HuH-7 (cell line): Measurements from ENCODE around the gene GUCY1A2.

Experiments used
- DNase-seq: peaks from one replicate; pipeline ENCODE4 v3.0.0; 2011; ENCODE audit warnings: low spot score

GUCY1A2 gene

DNA sequence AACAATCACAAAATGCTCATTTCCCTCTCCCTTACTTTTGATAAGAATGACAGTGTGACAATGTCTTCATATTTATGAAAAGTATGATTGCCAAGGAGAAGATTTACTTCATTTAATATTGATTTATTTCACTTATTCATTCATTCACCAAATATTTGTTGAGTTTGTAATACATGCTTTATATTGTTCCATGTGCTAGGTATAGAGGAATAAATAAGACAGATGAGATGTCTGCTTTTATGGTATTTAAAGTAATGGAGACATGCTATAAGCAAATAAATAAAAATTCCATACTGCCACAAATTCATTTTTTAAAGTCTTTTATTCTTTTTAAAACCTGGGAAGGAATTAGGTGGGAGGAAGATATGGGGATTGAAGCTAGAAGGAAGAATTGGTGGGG is 289.4 kb downstream of the GUCY1A2 start:
- no peak for DNase-seq

DNA sequence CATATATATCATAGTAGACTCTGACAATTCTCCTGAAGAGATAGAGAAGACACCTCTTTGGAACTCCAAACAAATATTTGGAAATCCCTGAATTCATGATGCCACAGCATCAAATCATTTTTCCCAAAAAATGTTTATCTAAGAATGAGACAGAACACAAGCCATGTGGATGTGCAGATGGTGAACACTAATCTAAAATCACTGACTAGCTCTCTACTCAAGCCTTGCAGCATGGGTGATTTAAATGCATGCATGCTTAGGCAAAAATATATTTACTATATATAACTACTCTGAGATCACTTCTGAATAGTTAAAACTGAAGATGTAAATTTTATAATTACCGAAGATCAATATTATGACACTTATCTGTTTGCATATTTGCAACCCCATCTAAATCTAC is 289.9 kb downstream of the GUCY1A2 start:
- no peak for DNase-seq

DNA sequence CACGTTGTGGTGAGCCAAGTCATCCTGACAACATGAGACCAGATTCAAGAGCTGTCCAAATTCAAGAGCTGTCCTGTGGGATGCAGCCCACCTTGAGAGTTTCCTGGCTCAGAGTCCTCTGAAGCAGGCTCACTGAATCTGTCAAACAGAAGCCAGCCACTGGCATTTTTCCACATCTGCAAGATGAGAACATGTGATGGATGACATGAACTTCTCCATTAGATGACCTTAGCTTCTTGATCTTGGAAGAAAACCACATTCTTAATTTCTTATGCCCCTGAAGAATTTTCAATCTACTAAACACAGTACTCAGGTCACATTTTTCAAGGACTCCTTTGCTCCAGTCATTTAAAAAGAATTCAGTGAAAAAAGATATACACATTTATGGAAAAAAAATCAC is 291.0 kb downstream of the GUCY1A2 start:
- no peak for DNase-seq

DNA sequence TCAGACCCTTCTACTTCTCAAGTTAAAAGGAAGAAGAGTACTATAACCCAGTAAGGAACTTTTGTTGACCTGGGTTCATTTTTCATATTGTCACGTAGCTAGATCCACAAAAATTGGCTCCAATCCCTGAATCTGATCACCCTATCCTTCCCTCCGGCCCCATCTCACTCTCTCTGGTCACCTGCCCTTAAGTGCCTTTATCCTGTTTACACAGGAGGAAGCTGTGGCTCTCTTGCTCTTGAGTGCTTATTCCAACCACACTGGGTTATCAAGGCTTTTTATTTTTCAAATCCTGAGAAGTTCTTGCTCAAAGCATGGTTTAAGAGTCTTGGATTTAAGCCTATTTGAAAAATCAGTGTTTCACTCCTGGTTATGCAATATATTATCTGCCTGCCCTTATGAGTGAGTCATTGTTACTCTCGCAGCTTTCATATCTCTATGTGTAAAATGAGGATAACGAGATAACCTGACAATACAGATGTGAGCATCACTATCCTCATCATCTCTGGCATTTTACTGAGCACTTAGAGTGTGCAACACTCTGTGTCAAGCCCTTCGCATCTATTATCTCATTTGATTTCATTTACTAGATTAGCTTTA is 293.9 kb downstream of the GUCY1A2 start:
- DNase-seq, result no peak

DNA sequence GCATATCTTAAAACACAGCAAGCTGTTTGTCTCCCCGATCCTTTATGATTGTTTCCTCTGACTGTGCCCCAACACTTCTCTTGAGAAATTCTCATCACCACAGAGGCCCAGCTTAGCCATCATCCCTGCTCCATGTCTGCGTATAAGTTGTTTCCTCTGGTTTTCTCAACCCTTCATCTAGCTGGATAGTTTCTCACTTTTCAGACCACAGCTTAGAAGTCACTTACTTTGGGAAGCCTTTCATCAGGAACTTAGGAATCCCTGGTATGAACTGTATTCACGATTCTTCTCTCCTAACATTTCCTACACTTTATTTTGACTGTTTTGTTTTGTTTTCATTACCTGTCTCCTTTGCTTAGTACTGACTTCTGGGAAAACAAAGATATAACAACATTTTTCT is 295.2 kb downstream of the GUCY1A2 start:
- no peak for DNase-seq

DNA sequence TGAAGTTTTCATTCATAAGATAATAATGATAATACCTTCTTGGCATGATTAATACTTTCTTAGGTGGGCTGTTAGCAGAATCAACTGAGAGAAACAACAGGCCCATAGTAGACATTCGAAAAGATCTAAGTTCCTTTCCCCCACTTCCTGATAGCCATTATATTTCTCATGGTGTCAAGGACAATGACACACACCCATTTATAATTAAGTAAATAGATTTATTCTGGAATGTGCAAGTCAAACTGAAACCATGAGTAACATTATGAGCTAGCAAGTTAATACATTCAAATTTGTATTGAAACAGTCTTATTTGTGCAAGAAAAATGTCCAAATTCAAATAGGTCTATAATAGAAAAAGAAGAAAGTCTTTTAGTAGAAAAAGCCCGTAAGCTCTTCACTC is 301.1 kb downstream of the GUCY1A2 start:
- DNase-seq, result no peak

DNA sequence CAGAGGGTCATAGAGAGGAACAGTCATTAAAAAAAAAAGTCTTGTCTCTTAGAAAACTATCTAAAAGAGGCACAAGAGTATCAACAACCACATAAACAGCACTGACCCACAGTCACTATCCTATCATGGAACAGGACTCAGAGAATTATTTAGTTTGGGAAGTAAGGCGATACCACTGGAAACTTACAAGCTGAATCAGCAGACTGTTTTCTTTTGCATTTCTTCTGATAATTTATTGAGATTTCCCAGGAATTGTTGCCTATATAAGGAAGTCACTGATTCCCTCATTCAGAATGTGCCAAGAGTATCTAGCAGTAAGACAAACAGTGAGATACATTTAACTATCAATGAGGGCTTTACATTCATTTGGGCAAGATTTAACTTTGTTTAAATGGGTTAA is 304.1 kb downstream of the GUCY1A2 start:
- DNase-seq, result no peak

DNA sequence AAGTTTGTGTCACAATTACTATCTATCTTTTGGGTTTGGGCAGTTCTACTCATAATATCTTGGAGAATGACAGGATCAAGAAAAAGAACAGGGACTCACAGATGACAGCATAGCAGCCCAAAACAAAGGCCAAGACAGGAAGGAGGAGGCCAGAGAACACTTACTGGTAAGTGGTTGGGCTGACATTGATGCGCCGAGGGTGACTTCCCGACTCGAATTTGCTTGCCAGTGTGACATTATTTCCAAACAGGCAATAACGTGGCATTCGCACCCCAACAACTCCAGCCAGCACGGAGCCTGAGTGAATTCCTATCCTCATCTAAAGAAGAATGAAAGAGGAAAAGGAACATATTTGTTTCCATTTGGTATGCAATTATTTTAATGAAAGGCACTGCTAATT is 309.9 kb downstream of the GUCY1A2 start:
- no peak for DNase-seq

DNA sequence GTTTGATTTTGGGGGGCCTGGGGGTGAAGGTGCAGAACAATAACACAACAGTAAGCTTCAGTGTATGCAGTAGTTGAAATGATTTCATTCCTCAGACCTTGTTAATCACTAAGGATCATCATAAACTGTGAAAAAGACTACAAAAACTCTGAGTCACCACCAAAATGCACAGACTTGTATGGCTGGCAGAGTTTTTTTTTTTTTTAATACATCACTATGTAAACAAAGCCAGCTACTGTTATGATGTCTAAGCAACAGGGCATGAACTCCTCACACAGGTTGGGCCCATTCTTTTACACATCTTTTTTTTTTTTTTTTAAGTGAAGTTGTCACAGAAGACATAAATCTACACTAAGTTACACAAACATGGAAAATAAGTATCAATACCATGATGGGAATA is 311.9 kb downstream of the GUCY1A2 start:
- no peak for DNase-seq

DNA sequence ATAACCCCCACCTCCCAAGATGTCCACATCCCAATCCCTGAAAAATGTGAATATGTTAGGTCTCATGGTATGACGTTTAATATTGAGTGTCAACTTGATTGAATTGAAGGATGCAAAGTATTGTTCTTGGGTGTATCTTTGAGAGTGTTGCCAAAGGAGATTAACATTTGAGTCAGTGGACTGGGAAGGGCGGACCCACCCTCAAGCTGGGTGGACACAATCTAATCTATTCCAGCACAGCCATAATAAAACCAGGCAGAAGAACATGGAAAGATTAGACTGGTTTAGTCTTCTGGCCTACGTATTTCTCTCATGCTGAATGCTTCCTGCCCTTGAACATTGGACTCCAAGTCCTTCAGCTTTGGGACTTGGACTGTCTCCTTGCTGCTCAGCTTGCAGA is 315.5 kb downstream of the GUCY1A2 start:
- no peak for DNase-seq

DNA sequence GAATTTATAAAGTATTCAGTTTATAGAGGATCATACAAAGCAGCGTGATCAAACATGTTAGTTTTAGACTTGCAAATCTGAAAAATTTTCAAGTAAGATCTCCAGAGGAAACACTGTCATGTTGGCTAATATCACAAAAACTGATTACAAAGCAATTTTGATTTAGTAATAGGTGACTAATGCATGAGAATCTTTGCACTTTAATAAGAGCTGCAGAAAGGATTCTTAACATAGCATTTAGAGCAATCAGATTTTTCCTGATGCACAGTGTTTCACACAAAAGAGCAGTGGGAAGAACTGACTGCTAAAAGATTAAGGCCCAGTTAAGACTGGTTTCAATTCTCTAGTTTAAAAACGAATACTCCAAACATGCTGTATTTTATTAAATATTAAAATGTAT is 321.2 kb downstream of the GUCY1A2 start:
- no peak for DNase-seq

DNA sequence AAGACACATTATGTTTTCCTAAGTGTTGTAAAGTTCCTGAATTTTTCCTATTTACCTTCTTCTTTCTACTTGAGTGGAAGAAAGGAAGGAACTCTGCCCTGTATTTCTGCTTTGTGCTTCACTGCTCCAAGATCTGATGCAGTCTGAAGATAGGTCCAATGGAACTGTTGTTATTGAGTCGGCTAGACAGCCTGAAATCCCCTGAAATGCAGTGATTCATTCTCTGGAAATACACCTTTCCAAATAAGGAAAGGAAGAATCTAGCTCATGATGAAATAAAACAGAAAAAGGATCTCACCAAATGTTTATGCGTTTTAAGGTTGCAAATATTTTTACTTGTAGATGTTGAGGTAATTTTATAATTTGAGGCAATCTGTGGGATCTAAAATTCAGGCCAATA is 322.8 kb downstream of the GUCY1A2 start:
- no peak for DNase-seq

DNA sequence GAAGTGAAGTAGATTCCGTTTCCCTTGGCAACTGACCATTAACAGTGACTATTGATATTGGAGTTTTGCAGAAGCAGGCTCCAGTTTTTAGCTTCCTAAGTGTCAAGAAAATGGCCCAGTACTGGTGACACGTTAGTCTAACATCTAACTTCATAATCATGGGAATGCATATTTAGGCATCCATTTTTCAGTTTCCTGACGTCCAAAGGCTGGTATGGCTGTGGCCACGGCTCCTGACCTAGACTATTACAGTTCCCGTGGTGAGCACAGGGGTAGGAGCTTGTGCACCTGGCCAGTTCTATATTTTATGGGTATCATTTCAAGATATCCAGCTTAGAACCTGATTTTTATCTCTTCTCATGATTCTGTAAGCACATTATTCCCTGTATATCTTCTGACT is 323.8 kb downstream of the GUCY1A2 start:
- DNase-seq, result no peak

DNA sequence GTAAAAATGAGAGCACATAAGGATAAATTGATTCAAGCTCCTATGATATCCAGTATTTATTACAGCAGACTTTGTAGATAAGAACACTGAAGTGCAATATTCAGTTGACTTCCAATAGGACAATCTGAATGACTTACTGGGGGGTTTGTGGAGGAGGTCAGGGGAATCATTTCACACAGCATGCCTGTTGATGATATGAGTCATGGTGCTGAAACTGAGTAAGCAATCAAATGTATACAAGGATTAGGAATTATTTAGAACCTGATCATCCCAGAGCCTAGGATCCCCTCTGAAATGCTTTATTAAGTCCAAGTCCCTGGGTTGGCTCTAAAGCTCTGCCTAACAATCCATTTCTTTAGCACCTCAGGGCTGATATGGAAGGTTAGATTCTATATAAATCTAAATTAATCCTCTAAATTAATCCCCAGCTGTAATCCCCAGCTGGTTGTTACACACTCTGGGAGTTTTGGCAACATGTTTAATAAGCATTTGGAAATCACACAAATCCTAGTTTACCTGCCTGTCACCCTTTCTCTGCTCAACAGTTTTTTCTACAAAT is 326.4 kb downstream of the GUCY1A2 start:
- no peak for DNase-seq

DNA sequence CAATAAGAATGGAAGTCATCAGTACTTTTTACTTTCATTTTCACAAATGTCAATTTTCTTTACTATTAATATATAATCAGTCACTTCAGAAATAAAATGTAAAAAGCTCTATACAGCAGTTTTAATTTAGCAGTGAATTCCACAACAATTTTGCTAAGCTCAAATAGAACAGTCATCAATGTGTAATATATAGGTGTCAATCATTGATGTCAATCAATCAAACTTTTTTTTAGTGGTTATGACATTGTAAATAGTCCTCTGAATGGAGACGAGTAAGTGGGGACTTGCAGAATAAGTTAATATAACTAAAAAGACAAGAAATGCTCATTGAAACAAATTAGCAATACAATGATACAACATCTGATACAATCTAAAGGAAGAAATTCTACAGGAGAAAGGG is 327.4 kb downstream of the GUCY1A2 start:
- DNase-seq, result no peak

DNA sequence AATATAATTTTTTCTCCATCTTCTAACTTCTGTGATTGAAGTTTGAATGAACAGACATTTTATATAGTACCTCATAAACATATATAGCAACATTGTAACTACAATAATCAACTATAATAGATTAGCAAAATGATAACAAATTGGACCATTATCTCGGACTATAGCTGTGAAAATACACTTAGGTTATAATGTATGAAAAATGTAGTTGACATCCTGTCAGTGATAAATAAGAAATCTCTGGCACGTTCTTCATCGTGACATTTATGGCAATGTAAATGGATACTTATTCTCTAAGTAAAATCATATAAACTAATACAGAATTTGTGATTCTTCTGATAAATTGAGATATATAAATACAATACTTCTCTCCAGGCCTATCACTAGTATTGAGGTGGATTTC is 333.3 kb downstream of the GUCY1A2 start:
- no peak for DNase-seq

DNA sequence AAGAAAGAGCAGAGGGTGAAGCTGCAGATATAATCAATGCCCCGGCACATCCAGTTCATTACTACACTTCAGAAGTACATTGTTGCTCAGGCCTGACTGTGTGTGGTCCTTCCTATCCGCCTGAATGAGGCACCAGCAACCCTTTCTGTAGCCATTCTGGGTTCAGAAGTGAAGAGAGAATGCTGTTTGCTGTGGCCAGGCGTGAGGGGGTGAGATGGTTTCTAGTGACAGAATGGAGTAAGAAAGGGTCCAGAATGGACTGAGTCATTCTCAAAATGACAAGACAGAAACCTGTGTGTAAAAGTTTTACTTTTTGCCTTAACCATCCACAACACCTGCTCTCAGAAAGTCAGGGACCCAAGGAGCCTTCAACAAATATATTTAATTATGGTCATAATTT is 334.8 kb downstream of the GUCY1A2 start:
- no peak for DNase-seq

DNA sequence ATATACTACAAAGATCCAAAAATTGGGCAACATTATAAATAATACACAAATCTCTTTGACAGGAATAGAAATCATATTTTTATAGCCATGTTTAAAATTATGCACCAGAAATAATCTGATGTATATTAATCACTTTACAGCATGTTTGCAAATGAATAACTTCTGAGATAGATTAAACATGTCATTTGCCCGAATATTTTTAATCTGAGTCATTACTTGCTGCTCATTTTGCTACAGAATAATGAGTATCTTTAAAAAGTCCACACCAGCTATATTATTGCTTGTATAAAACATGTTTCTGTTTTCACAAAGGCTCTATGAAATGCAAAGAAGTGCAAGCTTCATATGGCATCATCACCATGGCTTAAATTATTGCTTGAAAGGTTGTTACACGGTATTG is 336.8 kb downstream of the GUCY1A2 start:
- no peak for DNase-seq

DNA sequence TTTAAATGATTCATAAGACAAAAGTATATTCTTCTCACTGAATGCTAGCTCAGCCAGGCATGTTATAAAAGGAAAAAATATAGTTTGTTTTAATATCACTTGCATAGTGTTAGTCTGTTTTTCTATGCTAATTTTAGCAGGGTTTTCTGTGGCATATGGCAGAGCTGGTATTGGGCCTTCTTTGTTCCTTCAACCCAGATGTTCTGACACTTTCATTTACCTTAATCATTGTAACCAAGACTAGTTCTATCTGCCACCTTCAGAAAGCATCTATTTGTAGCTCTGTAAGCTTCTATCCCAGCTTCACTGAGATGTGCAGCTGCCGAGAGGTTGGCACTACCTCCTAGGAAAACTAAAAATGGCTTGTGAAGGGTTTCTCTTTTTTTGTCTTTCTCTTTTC is 338.7 kb downstream of the GUCY1A2 start:
- DNase-seq, result no peak

DNA sequence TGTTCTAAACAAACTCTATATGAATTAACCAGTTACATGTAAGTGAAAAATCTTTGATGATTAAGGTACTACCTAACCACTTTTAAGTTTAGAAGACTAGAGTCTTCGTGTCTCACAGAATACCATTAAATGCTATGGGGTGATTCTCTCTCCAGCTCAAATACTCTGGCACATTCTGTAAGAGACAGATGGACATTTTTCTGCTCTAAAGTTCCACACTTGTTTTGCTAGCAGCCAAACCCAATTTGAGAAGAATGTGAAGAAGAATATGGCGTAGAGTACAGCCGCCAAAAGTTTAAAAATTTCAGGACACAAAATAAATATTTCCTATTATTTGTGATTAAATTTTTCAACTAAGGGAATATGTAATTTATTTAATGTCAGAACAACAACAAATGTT is 339.1 kb downstream of the GUCY1A2 start:
- no peak for DNase-seq

DNA sequence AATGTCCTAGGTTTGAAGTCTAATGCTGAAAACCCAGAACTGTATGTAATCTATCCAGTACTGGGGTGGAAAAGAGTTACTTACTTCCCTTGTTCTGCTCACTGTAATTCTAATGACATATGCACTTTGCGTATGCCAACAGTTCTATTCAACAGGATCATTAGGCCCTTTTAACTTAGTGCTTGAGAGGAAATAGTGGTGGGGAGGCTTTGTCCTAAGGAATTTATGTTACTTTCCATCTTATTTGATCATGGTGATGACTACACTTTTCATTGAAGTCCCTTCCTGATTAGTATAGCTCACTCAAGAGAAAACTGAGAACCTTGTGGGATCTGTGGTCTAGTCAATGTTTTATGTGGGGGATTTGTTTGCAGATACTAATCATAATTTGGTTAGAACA is 348.2 kb downstream of the GUCY1A2 start:
- DNase-seq, result no peak

DNA sequence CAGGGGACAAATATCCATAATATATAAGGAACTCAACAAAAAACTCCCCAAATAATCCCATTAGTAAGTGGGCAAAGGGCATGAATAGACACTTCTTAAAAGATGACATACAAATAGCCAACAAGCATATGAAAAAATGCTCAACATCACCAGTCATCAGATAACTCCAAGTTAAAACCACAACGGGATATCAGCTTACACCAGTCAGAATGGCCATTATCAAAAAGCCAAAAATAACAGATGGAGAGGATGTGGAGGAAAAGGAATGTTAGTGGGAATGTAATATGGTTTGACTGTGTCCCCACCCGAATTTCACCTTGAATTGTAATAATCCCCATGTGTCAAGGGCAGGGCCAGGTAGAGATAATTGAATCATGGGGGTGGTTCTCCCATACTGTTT is 350.1 kb downstream of the GUCY1A2 start:
- no peak for DNase-seq

DNA sequence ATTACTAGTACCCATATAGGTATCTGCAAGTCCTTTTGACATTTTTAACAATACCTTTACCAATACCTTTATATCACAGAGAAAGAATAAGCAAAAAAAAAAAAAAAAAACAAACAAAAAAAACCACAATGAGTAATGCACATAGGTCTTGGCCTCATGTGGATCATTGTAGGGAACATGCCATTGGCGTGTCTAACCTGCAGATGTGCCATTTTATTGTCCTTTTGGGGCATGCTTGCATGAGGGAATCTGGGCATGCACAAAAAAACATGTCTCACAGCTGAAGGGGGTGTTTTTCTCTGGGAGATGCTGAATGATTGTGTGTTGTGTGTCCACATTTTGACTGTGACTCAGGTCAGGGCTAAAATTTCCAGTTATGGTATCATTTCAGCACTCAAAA is 361.6 kb downstream of the GUCY1A2 start:
- no peak for DNase-seq

DNA sequence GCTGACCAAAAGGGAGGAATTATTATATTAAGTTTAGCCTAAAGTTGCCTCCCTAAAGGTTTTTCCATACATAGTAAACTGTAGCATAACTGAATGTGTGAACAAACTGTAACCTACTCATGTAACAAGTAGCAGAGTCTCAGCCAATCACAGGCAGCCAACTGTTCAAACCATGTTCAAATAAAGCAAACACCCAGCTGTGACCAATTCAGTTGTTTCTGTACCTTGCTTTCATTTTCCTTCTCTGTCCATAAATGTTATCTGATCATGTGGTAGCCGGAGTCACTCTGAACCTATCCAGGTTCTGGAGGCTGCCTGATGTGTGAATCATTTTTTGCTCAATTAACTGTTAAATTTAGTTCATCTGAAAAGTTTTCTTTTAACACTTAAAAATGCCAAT is 373.5 kb downstream of the GUCY1A2 start:
- DNase-seq, result no peak

DNA sequence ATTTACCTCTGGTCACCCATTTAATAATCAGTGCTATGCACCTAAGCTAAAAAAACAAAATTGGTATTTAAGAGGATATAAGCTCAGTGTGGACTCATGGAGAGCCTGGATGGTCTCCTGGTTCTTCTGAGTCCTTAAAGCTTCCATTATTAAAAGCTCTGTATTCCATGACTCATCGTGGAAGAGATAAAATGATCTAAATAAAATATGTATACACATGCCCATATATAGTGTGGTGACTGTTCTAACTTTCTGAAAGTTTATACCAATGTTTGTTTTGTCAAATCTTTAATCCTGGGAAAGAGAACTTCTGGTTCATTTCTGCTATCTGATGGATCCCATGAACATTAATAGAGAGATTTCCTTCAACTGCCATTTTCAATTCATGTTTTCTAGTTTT is 375.9 kb downstream of the GUCY1A2 start:
- no peak for DNase-seq
